WTC11 (cell line): ENCODE results near the gene LRP11. TPM values are rescaled to one million over a fixed set of nuclear protein-coding genes. Genes with fewer than 3 reads are reported as not detected.

Experiments used
- ATAC-seq: fragments of 200-7000 bp; cut with Tn5 transposase; 2 replicates; pipeline ENCODE4 v1.10.0; 2021; ENCODE audit warnings: mild to moderate bottlenecking, moderate library complexity
- CTCF ChIA-PET: fragments of 300-600 bp; sonication (Branson Sonifier 250); formaldehyde crosslinking; loops from one replicate; lab custom pipeline; 2021; ENCODE audit warnings: antibody characterized with exemption; lab: Charles Lee
- POLR2A ChIA-PET: fragments of 350-600 bp; sonication (Branson Sonifier 250); formaldehyde crosslinking; loops from one replicate; lab custom pipeline; 2021; ENCODE audit warnings: antibody characterized with exemption; lab: Charles Lee
- DNase-seq: peaks from one replicate; pipeline ENCODE4 v3.0.0; 2021; ENCODE audit warnings: low spot score
- H3K27ac Mint-ChIP-seq: 2 replicates; pipeline ENCODE4 v1.8.0; 2021; ENCODE audit warnings: mixed read lengths
- H3K27me3 Mint-ChIP-seq: 2 replicates; pipeline ENCODE4 v1.8.0; 2021; ENCODE audit warnings: low read depth, mild to moderate bottlenecking, moderate library complexity, mixed read lengths
- H3K36me3 Mint-ChIP-seq: 2 replicates; pipeline ENCODE4 v1.8.0; 2021; ENCODE audit warnings: mixed read lengths
- H3K4me1 Mint-ChIP-seq: 2 replicates; pipeline ENCODE4 v1.8.0; 2022; ENCODE audit warnings: mixed read lengths
- H3K4me3 Mint-ChIP-seq: 2 replicates; pipeline ENCODE4 v1.8.0; 2021; ENCODE audit warnings: mild to moderate bottlenecking, moderate library complexity, mixed read lengths
- H3K9me3 Mint-ChIP-seq: 2 replicates; pipeline ENCODE4 v1.8.0; 2021; ENCODE audit warnings: mixed read lengths
- ELF4 ChIP-seq: sonication (generic); formaldehyde crosslinking; IDR thresholded peaks from 2 replicates; pipeline ENCODE4 v1.8.1; 2022; ENCODE audit warnings: low read depth, mild to moderate bottlenecking, moderate library complexity, missing genetic modification reagents
- GABPB1 ChIP-seq: sonication (generic); formaldehyde crosslinking; IDR thresholded peaks from 2 replicates; pipeline ENCODE4 v1.8.1; 2023; ENCODE audit warnings: mild to moderate bottlenecking, missing genetic modification reagents
- GTF2I ChIP-seq: fragments of 250-450 bp; sonication (Bioruptor Pico); conservative IDR thresholded peaks from 2 replicates; pipeline ENCODE4 v1.4.0; 2021; ENCODE audit warnings: mild to moderate bottlenecking
- HMGA2 ChIP-seq: fragments of 250-450 bp; sonication (Bioruptor Pico); IDR thresholded peaks from 2 replicates; pipeline ENCODE4 v1.4.0; 2021; ENCODE audit warnings: mild to moderate bottlenecking, moderate library complexity
- IRF1 ChIP-seq: sonication (generic); formaldehyde crosslinking; IDR thresholded peaks from 2 replicates; pipeline ENCODE4 v1.8.0; 2023; ENCODE audit warnings: missing genetic modification reagents
- KAT7 ChIP-seq: sonication (generic); formaldehyde crosslinking; IDR thresholded peaks from 2 replicates; pipeline ENCODE4 v1.8.1; 2023; ENCODE audit warnings: missing genetic modification reagents, mild to moderate bottlenecking, borderline replicate concordance
- MAX ChIP-seq: sonication (generic); formaldehyde crosslinking; IDR thresholded peaks from 2 replicates; pipeline ENCODE4 v1.8.0; 2022; ENCODE audit warnings: mild to moderate bottlenecking, missing genetic modification reagents
- MXD4 ChIP-seq: fragments of 250-450 bp; sonication (Bioruptor Pico); IDR thresholded peaks from 2 replicates; pipeline ENCODE4 v1.8.0; 2021; ENCODE audit warnings: mild to moderate bottlenecking, moderate library complexity, borderline replicate concordance
- NFATC4 ChIP-seq: fragments of 250-450 bp; sonication (Bioruptor Pico); IDR thresholded peaks from 2 replicates; pipeline ENCODE4 v1.9.0; 2021; ENCODE audit warnings: mild to moderate bottlenecking
- RORB ChIP-seq: fragments of 250-450 bp; sonication (Bioruptor Pico); IDR thresholded peaks from 2 replicates; pipeline ENCODE4 v1.9.0; 2021; ENCODE audit warnings: mild to moderate bottlenecking
- SMAD4 ChIP-seq: sonication (generic); formaldehyde crosslinking; IDR thresholded peaks from 2 replicates; pipeline ENCODE4 v1.8.0; 2022; ENCODE audit warnings: mild to moderate bottlenecking, missing genetic modification reagents
- TP53 ChIP-seq: sonication (generic); formaldehyde crosslinking; IDR thresholded peaks from 2 replicates; pipeline ENCODE4 v1.8.1; 2023; ENCODE audit warnings: mild to moderate bottlenecking, missing genetic modification reagents
- ZBTB21 ChIP-seq: sonication (generic); formaldehyde crosslinking; IDR thresholded peaks from 2 replicates; pipeline ENCODE4 v1.8.1; 2023; ENCODE audit warnings: mild to moderate bottlenecking, missing genetic modification reagents, borderline replicate concordance
- ZNF423 ChIP-seq: fragments of 250-450 bp; sonication (Bioruptor Pico); IDR thresholded peaks from 2 replicates; pipeline ENCODE4 v2.1.2; 2022; ENCODE audit warnings: mild to moderate bottlenecking, moderate library complexity
- ZNF671 ChIP-seq: fragments of 250-450 bp; sonication (Bioruptor Pico); IDR thresholded peaks from 2 replicates; pipeline ENCODE4 v1.8.0; 2021; ENCODE audit warnings: mild to moderate bottlenecking
- total RNA-seq: library from RNA; stranded (reverse); gene quantifications from 3 replicates; pipeline ENCODE4 v1.2.3, GENCODE V29; 2021
- TF ChIP-seq, protein P1 (sequence below): fragments of 250-450 bp; sonication (Bioruptor Pico); IDR thresholded peaks from 2 replicates; pipeline ENCODE4 v1.9.0; 2021; ENCODE audit warnings: mild to moderate bottlenecking, borderline replicate concordance
- TF ChIP-seq, protein P2 (sequence below): sonication (generic); formaldehyde crosslinking; IDR thresholded peaks from 2 replicates; pipeline ENCODE4 v1.8.1; 2022; ENCODE audit warnings: low read depth, missing genetic modification reagents, borderline replicate concordance
- TF ChIP-seq, protein P3 (sequence below): sonication (generic); formaldehyde crosslinking; IDR thresholded peaks from 2 replicates; pipeline ENCODE4 v1.8.0; 2022; ENCODE audit warnings: mild to moderate bottlenecking, missing genetic modification reagents

LRP11 gene
- total RNA-seq, 1 experiment from 2014 or later: 19.8 TPM

DNA sequence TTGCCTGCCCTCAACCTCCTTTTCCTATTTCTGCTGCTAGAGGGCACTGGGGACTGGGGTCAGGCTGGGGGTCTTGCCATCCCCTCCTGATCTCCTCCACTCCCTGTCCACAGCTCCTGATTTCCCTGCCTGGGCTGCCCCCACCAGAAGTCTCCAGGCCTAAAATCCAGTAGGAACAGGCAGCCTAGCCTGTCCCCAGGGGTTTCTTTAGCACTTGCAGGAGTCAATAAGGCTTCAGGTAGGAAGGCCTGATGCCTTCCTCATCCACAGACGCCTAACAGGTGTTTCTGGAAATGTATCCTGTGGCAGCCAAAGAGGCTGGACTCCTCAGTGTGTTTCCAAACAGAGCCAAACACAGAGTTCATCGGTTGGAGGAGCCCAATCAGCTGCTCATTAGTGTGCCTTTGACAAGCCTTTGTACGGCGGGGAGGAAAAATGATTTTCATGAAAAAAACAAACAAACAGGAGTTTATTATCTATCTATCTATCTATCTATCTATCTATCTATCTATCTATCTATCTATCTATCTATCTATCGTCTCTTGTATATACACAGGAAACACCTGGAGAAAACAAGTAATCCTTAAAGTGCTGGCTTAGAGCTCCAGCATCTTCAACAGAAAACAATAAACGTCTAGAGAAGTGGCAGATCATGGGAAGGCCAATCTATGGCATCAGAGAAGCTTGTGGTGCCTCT is 37.4 kb upstream of the LRP11 start:
- H3K27ac Mint-ChIP-seq: no peak overlapping the region
- peaks cover 2% of the 10 kb centered on the region; the same call in 1 of the 2 replicates for H3K9me3 Mint-ChIP-seq
- CTCF ChIA-PET: no interaction called here
- POLR2A ChIA-PET: no interaction called here
- TF ChIP-seq ZBTB21 (CRISPR knock-in tag): no peak
- no peak for TF ChIP-seq NFATC4 (CRISPR knock-in tag)
- TF ChIP-seq ZNF423 (CRISPR knock-in tag): no peak
- no peak for TF ChIP-seq HMGA2 (CRISPR knock-in tag)
- no peak for TF ChIP-seq ZNF671 (CRISPR knock-in tag)
- no peak for TF ChIP-seq MXD4
- TF ChIP-seq, protein P1, sequence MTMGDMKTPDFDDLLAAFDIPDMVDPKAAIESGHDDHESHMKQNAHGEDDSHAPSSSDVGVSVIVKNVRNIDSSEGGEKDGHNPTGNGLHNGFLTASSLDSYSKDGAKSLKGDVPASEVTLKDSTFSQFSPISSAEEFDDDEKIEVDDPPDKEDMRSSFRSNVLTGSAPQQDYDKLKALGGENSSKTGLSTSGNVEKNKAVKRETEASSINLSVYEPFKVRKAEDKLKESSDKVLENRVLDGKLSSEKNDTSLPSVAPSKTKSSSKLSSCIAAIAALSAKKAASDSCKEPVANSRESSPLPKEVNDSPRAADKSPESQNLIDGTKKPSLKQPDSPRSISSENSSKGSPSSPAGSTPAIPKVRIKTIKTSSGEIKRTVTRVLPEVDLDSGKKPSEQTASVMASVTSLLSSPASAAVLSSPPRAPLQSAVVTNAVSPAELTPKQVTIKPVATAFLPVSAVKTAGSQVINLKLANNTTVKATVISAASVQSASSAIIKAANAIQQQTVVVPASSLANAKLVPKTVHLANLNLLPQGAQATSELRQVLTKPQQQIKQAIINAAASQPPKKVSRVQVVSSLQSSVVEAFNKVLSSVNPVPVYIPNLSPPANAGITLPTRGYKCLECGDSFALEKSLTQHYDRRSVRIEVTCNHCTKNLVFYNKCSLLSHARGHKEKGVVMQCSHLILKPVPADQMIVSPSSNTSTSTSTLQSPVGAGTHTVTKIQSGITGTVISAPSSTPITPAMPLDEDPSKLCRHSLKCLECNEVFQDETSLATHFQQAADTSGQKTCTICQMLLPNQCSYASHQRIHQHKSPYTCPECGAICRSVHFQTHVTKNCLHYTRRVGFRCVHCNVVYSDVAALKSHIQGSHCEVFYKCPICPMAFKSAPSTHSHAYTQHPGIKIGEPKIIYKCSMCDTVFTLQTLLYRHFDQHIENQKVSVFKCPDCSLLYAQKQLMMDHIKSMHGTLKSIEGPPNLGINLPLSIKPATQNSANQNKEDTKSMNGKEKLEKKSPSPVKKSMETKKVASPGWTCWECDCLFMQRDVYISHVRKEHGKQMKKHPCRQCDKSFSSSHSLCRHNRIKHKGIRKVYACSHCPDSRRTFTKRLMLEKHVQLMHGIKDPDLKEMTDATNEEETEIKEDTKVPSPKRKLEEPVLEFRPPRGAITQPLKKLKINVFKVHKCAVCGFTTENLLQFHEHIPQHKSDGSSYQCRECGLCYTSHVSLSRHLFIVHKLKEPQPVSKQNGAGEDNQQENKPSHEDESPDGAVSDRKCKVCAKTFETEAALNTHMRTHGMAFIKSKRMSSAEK: no peak
- no peak for TF ChIP-seq SMAD4 (CRISPR knock-in tag)
- no peak for TF ChIP-seq GTF2I (CRISPR knock-in tag)
- TF ChIP-seq KAT7: no peak
- TF ChIP-seq IRF1 (CRISPR knock-in tag): no peak
- no peak for TF ChIP-seq MAX (CRISPR knock-in tag)
- no peak for TF ChIP-seq ELF4 (CRISPR knock-in tag)
- no peak for TF ChIP-seq RORB (CRISPR knock-in tag)
- TF ChIP-seq TP53: no peak
- TF ChIP-seq, protein P2, sequence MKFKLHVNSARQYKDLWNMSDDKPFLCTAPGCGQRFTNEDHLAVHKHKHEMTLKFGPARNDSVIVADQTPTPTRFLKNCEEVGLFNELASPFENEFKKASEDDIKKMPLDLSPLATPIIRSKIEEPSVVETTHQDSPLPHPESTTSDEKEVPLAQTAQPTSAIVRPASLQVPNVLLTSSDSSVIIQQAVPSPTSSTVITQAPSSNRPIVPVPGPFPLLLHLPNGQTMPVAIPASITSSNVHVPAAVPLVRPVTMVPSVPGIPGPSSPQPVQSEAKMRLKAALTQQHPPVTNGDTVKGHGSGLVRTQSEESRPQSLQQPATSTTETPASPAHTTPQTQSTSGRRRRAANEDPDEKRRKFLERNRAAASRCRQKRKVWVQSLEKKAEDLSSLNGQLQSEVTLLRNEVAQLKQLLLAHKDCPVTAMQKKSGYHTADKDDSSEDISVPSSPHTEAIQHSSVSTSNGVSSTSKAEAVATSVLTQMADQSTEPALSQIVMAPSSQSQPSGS (CRISPR knock-in tag): no peak
- TF ChIP-seq, protein P3, sequence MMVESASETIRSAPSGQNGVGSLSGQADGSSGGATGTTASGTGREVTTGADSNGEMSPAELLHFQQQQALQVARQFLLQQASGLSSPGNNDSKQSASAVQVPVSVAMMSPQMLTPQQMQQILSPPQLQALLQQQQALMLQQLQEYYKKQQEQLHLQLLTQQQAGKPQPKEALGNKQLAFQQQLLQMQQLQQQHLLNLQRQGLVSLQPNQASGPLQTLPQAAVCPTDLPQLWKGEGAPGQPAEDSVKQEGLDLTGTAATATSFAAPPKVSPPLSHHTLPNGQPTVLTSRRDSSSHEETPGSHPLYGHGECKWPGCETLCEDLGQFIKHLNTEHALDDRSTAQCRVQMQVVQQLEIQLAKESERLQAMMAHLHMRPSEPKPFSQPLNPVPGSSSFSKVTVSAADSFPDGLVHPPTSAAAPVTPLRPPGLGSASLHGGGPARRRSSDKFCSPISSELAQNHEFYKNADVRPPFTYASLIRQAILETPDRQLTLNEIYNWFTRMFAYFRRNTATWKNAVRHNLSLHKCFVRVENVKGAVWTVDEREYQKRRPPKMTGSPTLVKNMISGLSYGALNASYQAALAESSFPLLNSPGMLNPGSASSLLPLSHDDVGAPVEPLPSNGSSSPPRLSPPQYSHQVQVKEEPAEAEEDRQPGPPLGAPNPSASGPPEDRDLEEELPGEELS (CRISPR knock-in tag): no peak
- TF ChIP-seq GABPB1: no peak
- DNase-seq: no peak
- no peaks in the 10 kb centered on the region for H3K4me1 Mint-ChIP-seq
- ATAC-seq: no peak
- H3K36me3 Mint-ChIP-seq: no peaks in the 10 kb centered on the region
- H3K27me3 Mint-ChIP-seq: peaks cover 3% of the 10 kb centered on the region; the same call in 1 of the 2 replicates
- no peak overlapping the region for H3K4me3 Mint-ChIP-seq
